ENCODE results near the gene EDA. TPM values are rescaled to one million over a fixed set of nuclear protein-coding genes. Genes with fewer than 3 reads are reported as not detected.
"Not testable (repeated sequence)": the region's sequence is repeated elsewhere in the genome, so short reads cannot be mapped to it uniquely, and the experiment has no call there.

The EDA gene
- total RNA-seq, 3 donors from 2014 or later (not counting 1 experiment from before 2014, with no cell fraction given) = 0.50 to 0.65 TPM; not detected in 1

DNA sequence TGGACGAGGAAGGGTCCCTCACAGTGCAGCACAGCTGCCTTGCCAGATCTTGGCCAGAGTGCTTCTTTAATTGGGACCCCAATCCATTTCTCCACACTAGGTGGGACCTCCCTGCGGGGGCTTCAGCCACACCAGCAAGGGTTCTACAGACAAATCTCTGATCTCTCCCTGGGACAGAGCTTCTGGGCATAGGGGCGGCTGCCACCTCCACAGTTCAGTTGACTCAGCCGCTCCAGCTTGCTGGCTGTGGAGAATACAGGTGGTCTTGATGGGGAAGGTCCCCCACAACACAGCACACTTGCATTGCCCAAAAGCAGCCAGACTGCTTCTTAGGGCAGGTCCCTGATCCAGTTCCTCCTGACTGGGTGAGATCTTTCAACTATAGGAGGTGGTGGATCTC, 199.6 kb downstream of the EDA start:
- peaks cover 3% of the 10 kb centered on the region in 2 donors for H3K9me3 Mint-ChIP-seq
- no peak overlapping the region for H3K27ac ChIP-seq (ENCODE audit: low read length)
- H3K27me3 Mint-ChIP-seq (ENCODE audit: low read depth in 2 of 2) = no peaks in the 10 kb centered on the region
- H3K27me3 ChIP-seq (ENCODE audit: control insufficient read depth, insufficient read depth, low read length) = no peaks in the 10 kb centered on the region
- no peak overlapping the region for H3K4me3 Mint-ChIP-seq
- H3K36me3 ChIP-seq (ENCODE audit: control insufficient read depth, insufficient read depth, low read length) = no peaks in the 10 kb centered on the region
- WGBS (ENCODE audit: insufficient coverage) = 97% methylated on average over 2 of the region's 4 CpGs
- intact Hi-C loops (cut with micrococcal nuclease) = no loop called here
- ATAC-seq (no peak), DNase-seq (no peak)
- no peak overlapping the region for H3K4me3 ChIP-seq (ENCODE audit: low read length)
- TF ChIP-seq, protein P1, sequence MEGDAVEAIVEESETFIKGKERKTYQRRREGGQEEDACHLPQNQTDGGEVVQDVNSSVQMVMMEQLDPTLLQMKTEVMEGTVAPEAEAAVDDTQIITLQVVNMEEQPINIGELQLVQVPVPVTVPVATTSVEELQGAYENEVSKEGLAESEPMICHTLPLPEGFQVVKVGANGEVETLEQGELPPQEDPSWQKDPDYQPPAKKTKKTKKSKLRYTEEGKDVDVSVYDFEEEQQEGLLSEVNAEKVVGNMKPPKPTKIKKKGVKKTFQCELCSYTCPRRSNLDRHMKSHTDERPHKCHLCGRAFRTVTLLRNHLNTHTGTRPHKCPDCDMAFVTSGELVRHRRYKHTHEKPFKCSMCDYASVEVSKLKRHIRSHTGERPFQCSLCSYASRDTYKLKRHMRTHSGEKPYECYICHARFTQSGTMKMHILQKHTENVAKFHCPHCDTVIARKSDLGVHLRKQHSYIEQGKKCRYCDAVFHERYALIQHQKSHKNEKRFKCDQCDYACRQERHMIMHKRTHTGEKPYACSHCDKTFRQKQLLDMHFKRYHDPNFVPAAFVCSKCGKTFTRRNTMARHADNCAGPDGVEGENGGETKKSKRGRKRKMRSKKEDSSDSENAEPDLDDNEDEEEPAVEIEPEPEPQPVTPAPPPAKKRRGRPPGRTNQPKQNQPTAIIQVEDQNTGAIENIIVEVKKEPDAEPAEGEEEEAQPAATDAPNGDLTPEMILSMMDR (IDR thresholded peaks at IDR 0.05) = no peak
- H3K9me3 ChIP-seq (ENCODE audit: control insufficient read depth, insufficient read depth, low read length) = no peaks in the 10 kb centered on the region
- H3K36me3 Mint-ChIP-seq = no peaks in the 10 kb centered on the region
- no peaks in the 10 kb centered on the region for H3K4me1 Mint-ChIP-seq
- no peak overlapping the region for H3K27ac Mint-ChIP-seq
- H3K4me1 ChIP-seq (ENCODE audit: control insufficient read depth, insufficient read depth, low read length) = no peaks in the 10 kb centered on the region

DNA sequence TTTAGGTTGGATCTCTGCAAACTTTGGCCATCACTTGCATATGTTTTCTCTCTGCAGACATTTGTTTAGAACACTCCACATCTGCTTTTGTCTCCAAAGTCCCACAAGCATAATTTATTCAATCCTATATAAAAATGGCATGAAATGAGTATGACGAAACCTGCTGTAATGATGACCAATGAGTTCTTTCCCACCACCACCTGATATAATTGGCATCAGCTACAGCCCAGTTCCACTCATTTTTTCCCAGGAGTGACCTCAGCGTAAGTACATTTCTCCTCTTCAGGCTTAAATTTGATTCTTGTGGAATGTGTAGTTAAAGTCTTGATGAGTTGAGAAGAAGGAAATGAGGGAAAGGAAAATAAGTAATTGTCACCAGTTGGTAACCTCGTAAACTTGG, 228.7 kb downstream of the EDA start:
- no peak overlapping the region for H3K27ac ChIP-seq (ENCODE audit: low read length)
- ATAC-seq = no peak
- Mint-ChIP-seq H3K4me1 (no peaks in the 10 kb centered on the region), H3K4me3 (no peak overlapping the region), H3K27me3 (ENCODE audit: low read depth in 2 of 2) (no peaks in the 10 kb centered on the region), H3K9me3 (no peaks in the 10 kb centered on the region), H3K36me3 (no peaks in the 10 kb centered on the region), H3K27ac (no peak overlapping the region)
- H3K4me3 ChIP-seq (ENCODE audit: low read length) = no peak overlapping the region
- no peak for DNase-seq
- H3K36me3 ChIP-seq (ENCODE audit: control insufficient read depth, insufficient read depth, low read length) = no peaks in the 10 kb centered on the region
- no peaks in the 10 kb centered on the region for H3K4me1 ChIP-seq (ENCODE audit: control insufficient read depth, insufficient read depth, low read length)
- WGBS (ENCODE audit: insufficient coverage) = no CpG with 5 or more reads among the region's 3 CpGs
- TF ChIP-seq, protein P1 (IDR thresholded peaks at IDR 0.05) = no peak
- H3K27me3 ChIP-seq (ENCODE audit: control insufficient read depth, insufficient read depth, low read length) = no peaks in the 10 kb centered on the region
- H3K9me3 ChIP-seq (ENCODE audit: control insufficient read depth, insufficient read depth, low read length) = no peaks in the 10 kb centered on the region
- intact Hi-C loops (cut with micrococcal nuclease) = no loop called here

DNA sequence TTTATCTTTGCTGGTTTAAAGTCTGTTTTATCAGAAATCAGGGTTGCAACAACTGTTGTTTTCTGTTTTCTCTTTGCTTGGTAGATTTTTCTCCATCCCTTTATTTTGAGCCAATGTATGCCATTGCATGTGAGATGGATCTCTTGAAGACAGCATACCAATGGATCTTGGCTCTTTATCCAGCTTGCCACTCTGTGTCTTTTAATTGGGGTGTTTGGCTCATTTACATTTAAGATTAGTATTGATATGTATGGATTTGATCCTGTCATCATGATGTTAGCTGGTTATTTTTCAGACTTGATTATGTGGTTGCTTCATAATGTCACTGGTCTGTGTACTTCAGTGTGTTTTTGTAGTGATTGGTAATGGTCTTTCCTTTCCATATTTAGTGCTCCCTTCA, 244.1 kb downstream of the EDA start:
- H3K27me3 ChIP-seq (ENCODE audit: control insufficient read depth, insufficient read depth, low read length); H3K4me3 Mint-ChIP-seq; H3K27ac ChIP-seq (ENCODE audit: low read length); DNase-seq; H3K4me3 ChIP-seq (ENCODE audit: low read length); H3K9me3 Mint-ChIP-seq; H3K36me3 Mint-ChIP-seq; H3K4me1 Mint-ChIP-seq; H3K27me3 Mint-ChIP-seq (ENCODE audit: low read depth in 2 of 2); H3K36me3 ChIP-seq (ENCODE audit: control insufficient read depth, insufficient read depth, low read length); ATAC-seq; intact Hi-C loops (cut with micrococcal nuclease); H3K27ac Mint-ChIP-seq; H3K9me3 ChIP-seq (ENCODE audit: control insufficient read depth, insufficient read depth, low read length); H3K4me1 ChIP-seq (ENCODE audit: control insufficient read depth, insufficient read depth, low read length): not testable (repeated sequence)

DNA sequence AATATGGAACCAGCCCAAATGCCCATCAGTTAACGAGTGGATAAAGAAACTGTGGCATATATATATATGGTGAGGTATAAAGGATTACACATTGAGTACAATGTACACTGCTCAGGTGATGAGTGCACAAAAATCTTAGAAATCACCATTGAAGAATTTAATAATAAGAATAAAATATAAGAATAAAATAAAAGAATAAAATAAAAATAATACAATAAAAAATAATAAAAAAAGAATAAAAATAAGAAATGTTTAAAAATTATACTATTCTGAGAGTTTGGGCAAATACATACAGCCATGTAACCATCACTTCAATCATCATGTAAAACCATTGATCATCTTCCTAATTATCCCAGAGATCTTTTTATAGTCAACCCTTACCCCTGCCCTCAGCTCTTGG, 260.3 kb downstream of the EDA start:
- Mint-ChIP-seq H3K9me3 (no peaks in the 10 kb centered on the region), H3K4me3 (no peak overlapping the region), H3K27me3 (ENCODE audit: low read depth in 2 of 2) (no peaks in the 10 kb centered on the region), H3K27ac (no peak overlapping the region), H3K4me1 (no peaks in the 10 kb centered on the region), H3K36me3 (no peaks in the 10 kb centered on the region)
- Histone ChIP-seq H3K4me1 (ENCODE audit: control insufficient read depth, insufficient read depth, low read length) (no peaks in the 10 kb centered on the region), H3K9me3 (ENCODE audit: control insufficient read depth, insufficient read depth, low read length) (no peaks in the 10 kb centered on the region), H3K27ac (ENCODE audit: low read length) (no peak overlapping the region), H3K36me3 (ENCODE audit: control insufficient read depth, insufficient read depth, low read length) (no peaks in the 10 kb centered on the region), H3K27me3 (ENCODE audit: control insufficient read depth, insufficient read depth, low read length) (no peaks in the 10 kb centered on the region), H3K4me3 (ENCODE audit: low read length) (no peak overlapping the region)
- ATAC-seq (no peak), DNase-seq (no peak)
- TF ChIP-seq, protein P1 (IDR thresholded peaks at IDR 0.05) = no peak
- WGBS (ENCODE audit: insufficient coverage) = no CpG with 5 or more reads among the region's 1 CpG
- intact Hi-C loops (cut with micrococcal nuclease) = no loop called here
